Right atrium auricular region (tissue), 2 donors: Measurements from ENCODE around the gene IL24. TPM values are rescaled to one million over a fixed set of nuclear protein-coding genes. Genes with fewer than 3 reads are reported as not detected.

ENCODE experiments used
- DNase-seq: peaks from one replicate; pipeline ENCODE4 v3.0.0-alpha.2; 2019; ENCODE audit warnings: low spot score
- H3K27ac ChIP-seq, 2 donors: fragments of 200-600 bp; sonication (generic); 1 replicate in 1 of 2; 2 replicates in 1 of 2; pipeline ENCODE4 v1.5.1; 2016 to 2019
- H3K27me3 ChIP-seq, 2 donors: fragments of 200-600 bp; sonication (generic); one replicate each; pipeline versions ENCODE4 v1.5.1 to v1.6.0; 2017 to 2019
- H3K36me3 ChIP-seq: fragments of 200-600 bp; sonication (generic); one replicate; pipeline ENCODE4 v1.5.1; 2016
- H3K4me1 ChIP-seq, 2 donors: fragments of 200-600 bp; sonication (generic); one replicate each; pipeline versions ENCODE4 v1.5.1 to v1.6.0; 2017 to 2019
- H3K4me3 ChIP-seq, 2 donors: fragments of 200-600 bp; sonication (generic); 1 replicate in 1 of 2; 2 replicates in 1 of 2; pipeline ENCODE4 v1.5.1; 2017 to 2019; ENCODE audit warnings: mild to moderate bottlenecking in 1 of 2, moderate library complexity in 1 of 2
- H3K9me3 ChIP-seq, 2 donors: fragments of 200-600 bp; sonication (generic); one replicate each; pipeline ENCODE4 v1.5.1; 2019
- CTCF ChIP-seq, 2 donors: fragments of 200-600 bp; sonication (generic); IDR thresholded peaks; one replicate each; pipeline ENCODE4 v1.5.1; 2019; ENCODE audit warnings: antibody characterized with exemption in 2 of 2
- total RNA-seq, 2 donors: library from RNA; depleted of rRNA; stranded (reverse); fragments of >200 nt; gene quantifications; one replicate each; pipeline ENCODE4 v1.1.0, GENCODE V29; 2016

The IL24 gene
- total RNA-seq, 2 donors from 2014 or later = 1.1 TPM; not detected in 1

- no peak for TF ChIP-seq CTCF (IDR thresholded peaks at IDR 0.05)
- Histone ChIP-seq H3K36me3 (no peaks in the 10 kb centered on the region), H3K27ac (no peak overlapping the region), H3K4me3 (no peak overlapping the region), H3K27me3 (no peaks in the 10 kb centered on the region), H3K9me3 (no peaks in the 10 kb centered on the region), H3K4me1 (no peaks in the 10 kb centered on the region)
- no peak for DNase-seq
Measured at GRCh38 chr1:206863266-206863665, 34.0 kb upstream of the IL24 start.

DNA sequence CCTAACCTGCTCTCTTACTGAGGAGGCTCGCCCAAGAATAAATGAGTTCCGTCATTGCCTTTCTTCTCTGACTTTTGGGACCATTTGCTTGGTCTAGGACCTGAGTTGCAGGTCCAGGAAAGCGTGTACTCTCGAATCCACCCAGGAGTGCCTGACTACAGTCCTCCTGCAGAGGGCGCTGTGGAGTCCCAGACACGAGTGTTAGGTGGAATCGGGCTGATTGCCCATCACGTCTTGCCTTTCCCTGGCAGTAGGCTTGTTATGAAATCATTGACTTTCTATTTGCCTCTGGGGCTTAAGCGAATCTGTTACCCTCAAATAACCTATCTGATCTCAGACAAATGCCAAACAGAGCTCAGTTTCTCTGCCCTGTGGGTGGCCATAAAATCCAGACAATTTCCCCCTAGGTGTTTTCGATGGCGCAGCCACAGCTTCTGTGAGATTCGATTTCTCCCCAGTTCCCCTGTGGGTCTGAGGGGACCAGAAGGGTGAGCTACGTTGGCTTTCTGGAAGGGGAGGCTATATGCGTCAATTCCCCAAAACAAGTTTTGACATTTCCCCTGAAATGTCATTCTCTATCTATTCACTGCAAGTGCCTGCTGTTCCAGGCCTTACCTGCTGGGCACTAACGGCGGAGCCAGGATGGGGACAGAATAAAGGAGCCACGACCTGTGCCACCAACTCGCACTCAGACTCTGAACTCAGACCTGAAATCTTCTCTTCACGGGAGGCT, 32.1 kb upstream of the IL24 start, which contains the start of gene IL20:
Gene IL20 (plus strand): TSS at position 685 of the 733 bp plus-strand sequence. CDS start 230 bp downstream, outside the sequence.
- peak; percentile 74 for DNase-seq
- TF ChIP-seq CTCF (IDR thresholded peaks at IDR 0.05) = peak; percentile 44 to 72
- Histone ChIP-seq H3K27ac (no peak within 1 kb of the TSS), H3K4me3 (no peak within 1 kb of the TSS), H3K36me3 (no peaks in the 10 kb centered on the region), H3K27me3 (no peaks in the 10 kb centered on the region), H3K9me3 (no peaks in the 10 kb centered on the region), H3K4me1 (no peaks in the 10 kb centered on the region)

DNA sequence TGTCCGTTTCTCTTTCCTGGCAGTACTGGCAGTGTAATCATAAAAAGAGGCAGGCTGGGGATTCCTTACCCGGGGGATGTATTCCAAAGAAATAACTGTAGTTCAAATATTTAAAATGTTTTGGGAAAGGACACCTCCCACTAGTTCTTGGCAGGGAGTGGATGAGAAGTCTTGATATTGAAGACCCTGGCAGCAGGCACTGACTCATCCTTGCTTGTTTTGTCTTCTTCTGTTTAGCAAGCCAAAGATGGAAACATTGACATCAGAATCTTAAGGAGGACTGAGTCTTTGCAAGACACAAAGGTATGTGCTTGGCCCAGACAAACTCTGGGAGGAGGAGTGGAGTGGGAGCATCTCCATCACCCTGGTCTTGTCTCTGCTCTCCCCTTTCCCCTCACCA, 31.2 kb upstream of the IL24 start:
- Histone ChIP-seq H3K4me1 (no peaks in the 10 kb centered on the region), H3K9me3 (no peaks in the 10 kb centered on the region), H3K27ac (no peak overlapping the region), H3K27me3 (no peaks in the 10 kb centered on the region), H3K36me3 (no peaks in the 10 kb centered on the region), H3K4me3 (no peak overlapping the region)
- DNase-seq = no peak
- TF ChIP-seq CTCF (IDR thresholded peaks at IDR 0.05) = no peak

GRCh38 chr1:206867239-206867638, 30.0 kb upstream of the IL24 start:
- no peak for DNase-seq
- TF ChIP-seq CTCF (IDR thresholded peaks at IDR 0.05) = no peak
- Histone ChIP-seq H3K9me3 (no peaks in the 10 kb centered on the region), H3K36me3 (no peaks in the 10 kb centered on the region), H3K27me3 (no peaks in the 10 kb centered on the region), H3K4me3 (no peak overlapping the region), H3K27ac (no peak overlapping the region), H3K4me1 (no peaks in the 10 kb centered on the region)

DNA sequence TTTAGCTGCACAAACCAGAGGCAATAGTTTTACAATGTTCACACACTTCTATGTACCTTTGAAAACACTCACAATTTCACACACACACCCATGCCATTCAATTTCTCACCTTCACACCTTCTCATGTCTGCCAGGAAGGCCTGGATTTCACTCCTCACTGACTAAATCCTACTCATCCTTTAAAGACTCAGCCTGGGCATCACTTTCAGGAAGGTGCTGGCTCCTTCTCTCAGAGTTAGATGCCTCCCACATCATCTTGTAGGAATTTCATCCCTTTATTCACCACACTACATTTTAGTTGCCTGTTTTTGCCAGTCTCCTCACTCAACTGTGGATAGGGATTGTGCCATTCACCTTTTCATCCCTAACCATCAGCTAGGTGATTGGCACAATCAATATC, 29.5 kb upstream of the IL24 start:
- no peaks in the 10 kb centered on the region for H3K27me3 ChIP-seq
- no peaks in the 10 kb centered on the region for H3K4me1 ChIP-seq
- H3K4me3 ChIP-seq = no peak overlapping the region
- no peak overlapping the region for H3K27ac ChIP-seq
- no peaks in the 10 kb centered on the region for H3K36me3 ChIP-seq
- H3K9me3 ChIP-seq = no peaks in the 10 kb centered on the region
- DNase-seq = no peak
- TF ChIP-seq CTCF (IDR thresholded peaks at IDR 0.05) = no peak

DNA sequence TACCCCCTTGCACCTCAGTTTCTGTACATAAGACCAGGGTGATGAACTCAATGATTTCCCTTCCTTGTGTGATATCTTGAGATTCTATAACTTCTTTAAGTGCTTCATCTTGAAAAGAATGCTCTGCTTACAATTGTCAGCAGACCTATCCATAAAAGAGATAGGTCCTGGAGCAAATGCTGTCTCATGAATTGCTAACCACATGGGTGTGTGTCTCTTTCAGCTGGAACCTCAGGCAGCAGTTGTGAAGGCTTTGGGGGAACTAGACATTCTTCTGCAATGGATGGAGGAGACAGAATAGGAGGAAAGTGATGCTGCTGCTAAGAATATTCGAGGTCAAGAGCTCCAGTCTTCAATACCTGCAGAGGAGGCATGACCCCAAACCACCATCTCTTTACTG, 29.0 kb upstream of the IL24 start:
- Histone ChIP-seq H3K27me3 (no peaks in the 10 kb centered on the region), H3K9me3 (no peaks in the 10 kb centered on the region), H3K4me3 (no peak overlapping the region), H3K27ac (no peak overlapping the region), H3K4me1 (no peaks in the 10 kb centered on the region), H3K36me3 (no peaks in the 10 kb centered on the region)
- no peak for TF ChIP-seq CTCF (IDR thresholded peaks at IDR 0.05)
- DNase-seq = no peak
